GM18505 (cell line): ENCODE results near the gene CARM1.
A peak's percentile ranks its signal among the peaks of the same experiment; 100 is the strongest.

Source experiments
- ATAC-seq: cut with Tn5 transposase; IDR thresholded peaks from one replicate; pipeline ENCODE4 v1.9.1; 2021; ENCODE audit not compliant: unreplicated experiment
- POLR2A ChIP-seq: IDR thresholded peaks from 4 replicates; pipeline ENCODE4 v1.6.1; 2011; ENCODE audit warnings: borderline replicate concordance; ENCODE audit not compliant: insufficient read depth, insufficient read length; ENCODE audit errors: extremely low read depth

The CARM1 gene

DNA sequence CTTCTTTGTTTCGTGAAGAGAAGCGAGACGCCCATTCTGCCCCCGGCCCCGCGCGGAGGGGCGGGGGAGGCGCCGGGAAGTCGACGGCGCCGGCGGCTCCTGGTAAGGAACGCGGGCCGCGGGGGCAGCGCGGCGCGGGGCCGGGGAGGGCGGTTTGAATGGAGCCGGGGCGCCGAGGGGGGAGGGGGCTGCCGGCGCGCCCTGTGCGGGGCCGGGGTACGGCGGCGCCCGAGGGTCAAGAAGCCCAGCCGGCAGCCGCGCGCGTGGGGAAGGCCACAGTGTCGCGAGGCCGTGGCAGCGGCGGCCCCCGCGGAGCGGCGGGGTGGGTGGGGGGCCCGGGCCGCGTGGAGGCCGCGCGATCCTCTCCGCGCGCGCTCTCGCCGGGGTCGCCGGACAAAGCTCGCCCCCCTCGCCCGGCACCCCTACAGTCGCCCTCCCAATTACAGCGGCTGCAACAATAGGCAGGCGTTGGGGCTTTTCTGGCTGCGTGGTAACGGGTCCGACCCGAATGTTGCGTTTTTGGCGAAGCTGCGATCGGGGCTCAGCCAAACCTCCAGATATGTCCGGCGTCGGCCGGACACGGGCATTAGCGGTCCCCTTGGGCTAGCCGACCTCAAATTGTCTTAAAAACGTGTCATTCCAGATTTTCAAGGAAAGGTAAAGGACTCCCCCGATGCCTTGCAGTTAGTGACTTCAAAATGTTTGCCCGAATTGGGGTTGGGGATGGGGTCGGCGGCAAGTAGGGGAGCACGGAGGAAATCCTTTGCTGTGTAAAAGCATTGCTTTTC lies 89.9 kb downstream of the CARM1 start:
- ATAC-seq: peak; percentile 43
- TF ChIP-seq POLR2A: no peak

- TF ChIP-seq POLR2A: no peak
- ATAC-seq: no peak
Observed at GRCh38 chr19:10962863-10963262, 91.5 kb downstream of the CARM1 start.

GRCh38 chr19:10963865-10964264 lies 92.5 kb downstream of the CARM1 start:
- no peak for TF ChIP-seq POLR2A
- no peak for ATAC-seq

DNA sequence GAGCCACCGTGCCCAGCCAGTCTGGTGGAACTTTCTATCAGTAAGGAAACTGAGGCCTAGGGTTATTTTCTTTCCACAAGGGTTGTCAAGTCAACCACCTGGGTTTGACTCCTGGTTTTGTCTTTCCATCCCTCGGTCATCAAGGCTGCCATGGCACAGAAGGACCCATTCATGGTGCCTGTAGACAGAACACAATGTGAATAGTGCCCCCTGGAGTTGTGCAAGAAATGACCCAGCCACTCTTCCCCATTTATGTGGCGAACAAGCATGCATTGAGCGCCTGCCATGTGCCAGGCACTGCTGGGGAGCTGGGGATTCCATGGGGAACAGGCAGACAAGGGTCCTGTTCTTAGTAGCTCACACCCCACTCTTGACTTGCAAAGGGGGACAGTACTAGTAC lies 93.5 kb downstream of the CARM1 start:
- no peak for ATAC-seq

GRCh38 chr19:10965398-10965797 lies 94.0 kb downstream of the CARM1 start:
- TF ChIP-seq POLR2A: no peak
- ATAC-seq: no peak

More for the DNA sequence above, 93.5 kb downstream of the CARM1 start:
- TF ChIP-seq POLR2A: no peak

- ATAC-seq: no peak
- TF ChIP-seq POLR2A: no peak
Observed at GRCh38 chr19:10966809-10967208, 95.5 kb downstream of the CARM1 start.

- TF ChIP-seq POLR2A: no peak
- ATAC-seq: no peak
Observed at GRCh38 chr19:10968527-10969135, 97.3 kb downstream of the CARM1 start.

DNA sequence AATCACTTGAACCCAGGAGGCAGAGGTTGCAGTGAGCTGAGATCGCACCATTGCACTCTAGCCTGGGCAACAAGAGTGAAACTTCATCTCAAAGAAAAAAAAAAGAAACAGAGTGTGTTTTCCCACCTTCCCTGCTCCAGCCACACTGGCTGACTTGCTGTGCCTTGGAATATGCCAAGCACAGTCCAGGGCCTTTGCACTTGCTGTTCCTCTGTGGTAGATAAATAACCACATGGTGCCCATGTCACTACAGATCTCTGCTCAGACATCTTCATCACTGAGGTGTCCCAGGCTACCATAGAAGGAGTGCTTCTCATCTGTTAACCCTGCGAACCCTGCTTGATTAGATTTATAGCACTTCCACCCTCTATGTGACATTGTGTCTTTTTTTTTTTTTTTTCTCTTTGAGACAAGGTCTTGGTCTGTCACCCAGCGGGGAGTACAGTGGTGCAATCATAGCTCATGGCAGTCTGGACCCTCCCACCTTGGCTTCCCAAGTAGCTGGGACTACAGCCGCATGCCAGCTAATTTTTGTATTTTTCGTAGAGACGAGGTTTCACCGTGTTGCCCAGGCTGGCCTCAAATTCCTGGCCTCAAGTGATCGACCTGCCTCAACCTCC lies 99.9 kb downstream of the CARM1 start:
- ATAC-seq: no peak
- TF ChIP-seq POLR2A: no peak
